ENCODE data around the gene FGA. TPM values are rescaled to one million over a fixed set of nuclear protein-coding genes. Genes with fewer than 3 reads are reported as not detected.

The FGA gene
- total and polyA plus RNA-seq, 7 donors: 0.38 TPM; not detected in 6

GRCh38 chr4:154625971-154626370 lies 35.4 kb upstream of the FGA start:
- H3K9me3 ChIP-seq: no peaks in the 10 kb centered on the region
- H3K27me3 ChIP-seq: no peaks in the 10 kb centered on the region
- WGBS, 2 donors: 75 to 89% methylated on average over 3 of the region's 3 CpGs
- no peak overlapping the region for H3K4me3 ChIP-seq
- intact Hi-C loops (cut with DNase I): loop anchor here (2.0 kb wide), 1 partner anchor 153 kb away; no protein-coding TSS in a partner anchor
- H3K27ac ChIP-seq: peak overlapping the region in 3 of 4 donors; percentile 6 to 41 (median 40)
- no peak for DNase-seq
- no peaks in the 10 kb centered on the region for H3K36me3 ChIP-seq
- peaks cover 0 to 16% (median 15%) of the 10 kb centered on the region in 4 donors for H3K4me1 ChIP-seq
- TF ChIP-seq CTCF (IDR thresholded peaks at IDR 0.05) (no peak), POLR2A (IDR thresholded peaks at IDR 0.05) (no peak), EP300 (IDR thresholded peaks at IDR 0.05) (no peak), POLR2AphosphoS5 (IDR thresholded peaks at IDR 0.05) (no peak)

- intact Hi-C loops (cut with DNase I): loop anchor here (5.0 kb wide), 1 partner anchor 72 kb away; the partner anchor contains the start of gene PLRG1
- 83 to 92% methylated on average over 7 of the region's 7 CpGs for WGBS, 2 donors
These were observed 33.5 kb upstream of the FGA start for GRCh38 chr4:154623995-154624394.

GRCh38 chr4:154623436-154623835 lies 32.9 kb upstream of the FGA start:
- intact Hi-C loops (cut with DNase I): loop anchor here (5.0 kb wide), 1 partner anchor 71 kb away; the partner anchor contains the start of gene PLRG1
- no peaks in the 10 kb centered on the region for H3K36me3 ChIP-seq
- H3K27ac ChIP-seq: no peak overlapping the region
- peaks cover 0 to 16% (median 15%) of the 10 kb centered on the region in 4 donors for H3K4me1 ChIP-seq
- no peaks in the 10 kb centered on the region for H3K27me3 ChIP-seq
- WGBS, 2 donors: 81 to 84% methylated on average over 3 of the region's 3 CpGs
- no peak for TF ChIP-seq POLR2A (IDR thresholded peaks at IDR 0.05)
- TF ChIP-seq EP300 (IDR thresholded peaks at IDR 0.05): no peak
- TF ChIP-seq POLR2AphosphoS5 (IDR thresholded peaks at IDR 0.05): no peak
- TF ChIP-seq CTCF (IDR thresholded peaks at IDR 0.05): no peak
- no peak overlapping the region for H3K4me3 ChIP-seq
- DNase-seq: no peak
- no peaks in the 10 kb centered on the region for H3K9me3 ChIP-seq

More at GRCh38 chr4:154623995-154624394, 33.5 kb upstream of the FGA start:
- TF ChIP-seq POLR2A (IDR thresholded peaks at IDR 0.05): no peak
- no peak for TF ChIP-seq POLR2AphosphoS5 (IDR thresholded peaks at IDR 0.05)
- no peak for TF ChIP-seq EP300 (IDR thresholded peaks at IDR 0.05)
- TF ChIP-seq CTCF (IDR thresholded peaks at IDR 0.05): no peak
- Histone ChIP-seq H3K4me3 (no peak overlapping the region), H3K4me1 (peaks cover 0 to 16% (median 15%) of the 10 kb centered on the region in 4 donors), H3K9me3 (no peaks in the 10 kb centered on the region), H3K36me3 (no peaks in the 10 kb centered on the region), H3K27ac (no peak overlapping the region), H3K27me3 (no peaks in the 10 kb centered on the region)
- no peak for DNase-seq

- H3K4me1 ChIP-seq: peaks cover 0 to 16% (median 15%) of the 10 kb centered on the region in 4 donors
- no peak for DNase-seq
- no peak overlapping the region for H3K27ac ChIP-seq
- peak in 1 of 4 experiments; percentile 38 for TF ChIP-seq CTCF (IDR thresholded peaks at IDR 0.05)
- no peak for TF ChIP-seq POLR2A (IDR thresholded peaks at IDR 0.05)
- H3K27me3 ChIP-seq: no peaks in the 10 kb centered on the region
- H3K36me3 ChIP-seq: no peaks in the 10 kb centered on the region
- no peaks in the 10 kb centered on the region for H3K9me3 ChIP-seq
- intact Hi-C loops (cut with DNase I): loop anchor here (5.0 kb wide), 1 partner anchor 70 kb away; the partner anchor contains the start of gene PLRG1
- no peak overlapping the region for H3K4me3 ChIP-seq
These were observed 32.1 kb upstream of the FGA start for GRCh38 chr4:154622598-154622997.

GRCh38 chr4:154620111-154620510 lies 29.6 kb upstream of the FGA start:
- Histone ChIP-seq H3K9me3 (no peaks in the 10 kb centered on the region), H3K4me1 (no peaks in the 10 kb centered on the region), H3K36me3 (no peaks in the 10 kb centered on the region), H3K27me3 (no peaks in the 10 kb centered on the region), H3K4me3 (no peak overlapping the region), H3K27ac (no peak overlapping the region)
- WGBS, 2 donors: 0 to 48% methylated on average over 1 of the region's 1 CpG
- intact Hi-C loops (cut with DNase I): loop anchor here (5.0 kb wide), 1 partner anchor 68 kb away; the partner anchor contains the start of gene PLRG1
- DNase-seq: no peak
- TF ChIP-seq CTCF (IDR thresholded peaks at IDR 0.05) (no peak), EP300 (IDR thresholded peaks at IDR 0.05) (no peak), POLR2A (IDR thresholded peaks at IDR 0.05) (no peak), POLR2AphosphoS5 (IDR thresholded peaks at IDR 0.05) (no peak)
